ENCODE results near the gene TTLL11. TPM values are rescaled to one million over a fixed set of nuclear protein-coding genes. Genes with fewer than 3 reads are reported as not detected.

Gene TTLL11
- total RNA-seq, 1 experiment from 2014 or later, result 1.5 TPM

GRCh38 chr9:121915304-121915625, 177.8 kb downstream of the TTLL11 start:
- no peak overlapping the region for H4K8ac ChIP-seq (replicated peaks; ENCODE audit: insufficient read length, low read depth, low read length)
- H3K36me3 Mint-ChIP-seq (ENCODE audit: insufficient read depth in 1 of 3, low read depth in 3 of 3), result no peaks in the 10 kb centered on the region
- DNase-seq, result no peak
- H3K9ac ChIP-seq (ENCODE audit: extremely low read depth, insufficient read length, low read length), result no peak overlapping the region
- no peaks in the 10 kb centered on the region for H3K9me3 ChIP-seq (ENCODE audit: control insufficient read depth, low read depth, low read length)
- no peak overlapping the region for H3K4me2 ChIP-seq (ENCODE audit: insufficient read depth, insufficient read length, low read length)
- H3K18ac ChIP-seq (ENCODE audit: insufficient read length, low read depth, low read length), result no peak overlapping the region
- H4K5ac ChIP-seq (ENCODE audit: insufficient read length, low read depth, low read length), result no peak overlapping the region
- H3K4me1 ChIP-seq (ENCODE audit: insufficient read depth, low read length), result no peaks in the 10 kb centered on the region
- no peak overlapping the region for H2BK20ac ChIP-seq (ENCODE audit: low read depth, low read length, poor library complexity, severe bottlenecking)
- H2BK12ac ChIP-seq (ENCODE audit: insufficient read length, low read depth, low read length), result no peak overlapping the region
- H3K79me1 ChIP-seq (ENCODE audit: insufficient read depth, low read depth, low read length, poor library complexity, severe bottlenecking), result no peaks in the 10 kb centered on the region
- no peak overlapping the region for H3T11ph ChIP-seq (ENCODE audit: low read length)
- H3K23ac ChIP-seq (ENCODE audit: insufficient read length, low read depth, low read length), result no peak overlapping the region
- no peaks in the 10 kb centered on the region for H3K23me2 ChIP-seq (ENCODE audit: insufficient read length, low read depth, low read length, poor library complexity, severe bottlenecking)
- H4K20me1 ChIP-seq (ENCODE audit: control insufficient read depth, insufficient read depth, insufficient read length), result no peaks in the 10 kb centered on the region
- H3K4ac ChIP-seq (ENCODE audit: low read depth, low read length), result no peak overlapping the region
- peaks cover 2% of the 10 kb centered on the region; the same call in 1 of the 2 replicates for H3K27me3 Mint-ChIP-seq (ENCODE audit: low read depth)
- H2BK120ac ChIP-seq (ENCODE audit: low read depth, low read length, poor library complexity, severe bottlenecking), result no peak overlapping the region
- H3K79me2 ChIP-seq (ENCODE audit: insufficient read depth, low read length), result no peaks in the 10 kb centered on the region
- no CpG with 5 or more reads among the region's 4 CpGs for WGBS (ENCODE audit: extremely low coverage, insufficient read length, low lambda C conversion rate)
- H2BK5ac ChIP-seq (ENCODE audit: insufficient read length, low read length), result no peak overlapping the region
- H3K4me3 Mint-ChIP-seq, result no peak overlapping the region
- no peak overlapping the region for H2AK5ac ChIP-seq (ENCODE audit: insufficient read length, low read length)
- no peak overlapping the region for H3K14ac ChIP-seq (ENCODE audit: insufficient read depth, low read length)
- no peak overlapping the region for H2BK15ac ChIP-seq (ENCODE audit: low read depth, low read length)
- no peaks in the 10 kb centered on the region for H3K9me3 Mint-ChIP-seq
- no peak overlapping the region for H4K91ac ChIP-seq (ENCODE audit: insufficient read length, low read depth, low read length)
- H2AFZ ChIP-seq (ENCODE audit: low read length), result no peak overlapping the region
- H3K27ac ChIP-seq (ENCODE audit: insufficient read length, low read depth, low read length), result no peak overlapping the region
- no peak overlapping the region for H3K27ac Mint-ChIP-seq
- TF ChIP-seq, protein P1, sequence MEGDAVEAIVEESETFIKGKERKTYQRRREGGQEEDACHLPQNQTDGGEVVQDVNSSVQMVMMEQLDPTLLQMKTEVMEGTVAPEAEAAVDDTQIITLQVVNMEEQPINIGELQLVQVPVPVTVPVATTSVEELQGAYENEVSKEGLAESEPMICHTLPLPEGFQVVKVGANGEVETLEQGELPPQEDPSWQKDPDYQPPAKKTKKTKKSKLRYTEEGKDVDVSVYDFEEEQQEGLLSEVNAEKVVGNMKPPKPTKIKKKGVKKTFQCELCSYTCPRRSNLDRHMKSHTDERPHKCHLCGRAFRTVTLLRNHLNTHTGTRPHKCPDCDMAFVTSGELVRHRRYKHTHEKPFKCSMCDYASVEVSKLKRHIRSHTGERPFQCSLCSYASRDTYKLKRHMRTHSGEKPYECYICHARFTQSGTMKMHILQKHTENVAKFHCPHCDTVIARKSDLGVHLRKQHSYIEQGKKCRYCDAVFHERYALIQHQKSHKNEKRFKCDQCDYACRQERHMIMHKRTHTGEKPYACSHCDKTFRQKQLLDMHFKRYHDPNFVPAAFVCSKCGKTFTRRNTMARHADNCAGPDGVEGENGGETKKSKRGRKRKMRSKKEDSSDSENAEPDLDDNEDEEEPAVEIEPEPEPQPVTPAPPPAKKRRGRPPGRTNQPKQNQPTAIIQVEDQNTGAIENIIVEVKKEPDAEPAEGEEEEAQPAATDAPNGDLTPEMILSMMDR (conservative IDR thresholded peaks at IDR 0.05), result no peak
- H3K4me1 Mint-ChIP-seq, result 0 out of 4 replicates have a peak, but pooled peaks cover 0 to 1% of the 10 kb centered on the region in 2 experiments
- no peak overlapping the region for H3K56ac ChIP-seq (ENCODE audit: insufficient read length, low read depth, low read length)
- H3K27me3 ChIP-seq (ENCODE audit: insufficient read depth, low read length), result no peaks in the 10 kb centered on the region

Measured in H9 (cell line).